ENCODE results near the gene CYP26B1. TPM values are rescaled to one million over a fixed set of nuclear protein-coding genes. Genes with fewer than 3 reads are reported as not detected.

The CYP26B1 gene
- total RNA-seq, 1 experiment from 2014 or later = 1.7 TPM

GRCh38 chr2:72155151-72155550 is 7.5 kb upstream of the CYP26B1 start:
- POLR2A ChIA-PET = no interaction called here

GRCh38 chr2:72154386-72154975 is 6.8 kb upstream of the CYP26B1 start:
- Mint-ChIP-seq H3K4me3 (ENCODE audit: unreplicated experiment) (no peak overlapping the region), H3K27me3 (ENCODE audit: insufficient read depth, unreplicated experiment) (peaks cover 12% of the 10 kb centered on the region), H3K9me3 (ENCODE audit: unreplicated experiment) (no peaks in the 10 kb centered on the region), H3K36me3 (ENCODE audit: insufficient read depth, unreplicated experiment) (no peaks in the 10 kb centered on the region), H3K27ac (ENCODE audit: unreplicated experiment) (no peak overlapping the region), H3K4me1 (ENCODE audit: low read depth, unreplicated experiment) (no peaks in the 10 kb centered on the region)
- intact Hi-C loops (cut with micrococcal nuclease; ENCODE audit: unreplicated experiment) = loop anchor here (5.0 kb wide), 2 partner anchors 282 to 542 kb away; no protein-coding TSS in a partner anchor
- ChIA-PET POLR2A (no interaction called here), CTCF (no interaction called here)
- no peak for TF ChIP-seq CTCF (IDR thresholded peaks at IDR 0.05; ENCODE audit: insufficient read depth in 1 of 2, low read depth in 1 of 2, low read length in 1 of 2, severe bottlenecking in 1 of 2, unreplicated experiment in 1 of 2)
- H3K27me3 ChIP-seq (replicated peaks; ENCODE audit: control insufficient read depth, insufficient read depth, low read length) = peaks cover 2% of the 10 kb centered on the region; the same call in 1 of the 2 replicates
- peaks cover 12% of the 10 kb centered on the region for H3K4me1 ChIP-seq
- no TSS peak for BruUV-seq (replicated peaks)
- H3K9me3 ChIP-seq = no peaks in the 10 kb centered on the region
- no peak overlapping the region for H3K4me3 ChIP-seq (ENCODE audit: low read depth, low read length)
- DNase-seq = no peak
- no peaks in the 10 kb centered on the region for H3K36me3 ChIP-seq (ENCODE audit: control insufficient read depth, insufficient read depth, low read length)

More at GRCh38 chr2:72155151-72155550, 7.5 kb upstream of the CYP26B1 start:
- Mint-ChIP-seq H3K4me1 (ENCODE audit: low read depth, unreplicated experiment) (no peaks in the 10 kb centered on the region), H3K9me3 (ENCODE audit: unreplicated experiment) (no peaks in the 10 kb centered on the region), H3K4me3 (ENCODE audit: unreplicated experiment) (no peak overlapping the region), H3K36me3 (ENCODE audit: insufficient read depth, unreplicated experiment) (no peaks in the 10 kb centered on the region), H3K27me3 (ENCODE audit: insufficient read depth, unreplicated experiment) (peaks cover 8% of the 10 kb centered on the region), H3K27ac (ENCODE audit: unreplicated experiment) (no peak overlapping the region)
- CTCF ChIA-PET = interaction anchor here (0.6 kb wide), 1 partner anchor 21 kb away, joined by 3 read pairs; no protein-coding TSS in a partner anchor
- no TSS peak for BruUV-seq (replicated peaks)
- intact Hi-C loops (cut with micrococcal nuclease; ENCODE audit: unreplicated experiment) = no loop called here
- Histone ChIP-seq H3K36me3 (ENCODE audit: control insufficient read depth, insufficient read depth, low read length) (no peaks in the 10 kb centered on the region), H3K27me3 (replicated peaks; ENCODE audit: control insufficient read depth, insufficient read depth, low read length) (no peaks in the 10 kb centered on the region), H3K9me3 (no peaks in the 10 kb centered on the region), H3K4me1 (peaks cover 6% of the 10 kb centered on the region), H3K4me3 (ENCODE audit: low read depth, low read length) (no peak overlapping the region)
- DNase-seq = no peak
- TF ChIP-seq CTCF (IDR thresholded peaks at IDR 0.05; ENCODE audit: insufficient read depth in 1 of 2, low read depth in 1 of 2, low read length in 1 of 2, severe bottlenecking in 1 of 2, unreplicated experiment in 1 of 2) = no peak

GRCh38 chr2:72153924-72154323 is 6.3 kb upstream of the CYP26B1 start:
- no peak overlapping the region for H3K4me3 ChIP-seq (ENCODE audit: low read depth, low read length)
- no peak for DNase-seq
- no TSS peak for BruUV-seq (replicated peaks)

More at GRCh38 chr2:72153924-72154323, 6.3 kb upstream of the CYP26B1 start:
- Histone ChIP-seq H3K4me1 (peaks cover 17% of the 10 kb centered on the region), H3K27me3 (replicated peaks; ENCODE audit: control insufficient read depth, insufficient read depth, low read length) (peaks cover 6% of the 10 kb centered on the region), H3K36me3 (ENCODE audit: control insufficient read depth, insufficient read depth, low read length) (no peaks in the 10 kb centered on the region), H3K9me3 (no peaks in the 10 kb centered on the region)
- CTCF ChIA-PET = interaction anchor here (0.5 kb wide), 1 partner anchor 780 kb away, joined by 3 read pairs; no protein-coding TSS in a partner anchor
- intact Hi-C loops (cut with micrococcal nuclease; ENCODE audit: unreplicated experiment) = loop anchor here (5.0 kb wide), 2 partner anchors 282 to 542 kb away; no protein-coding TSS in a partner anchor
- no peak overlapping the region for H3K27ac Mint-ChIP-seq (ENCODE audit: unreplicated experiment)
- no peak overlapping the region for H3K4me3 Mint-ChIP-seq (ENCODE audit: unreplicated experiment)
- H3K4me1 Mint-ChIP-seq (ENCODE audit: low read depth, unreplicated experiment) = no peaks in the 10 kb centered on the region
- TF ChIP-seq CTCF (IDR thresholded peaks at IDR 0.05; ENCODE audit: insufficient read depth in 1 of 2, low read depth in 1 of 2, low read length in 1 of 2, severe bottlenecking in 1 of 2, unreplicated experiment in 1 of 2) = no peak
- H3K27me3 Mint-ChIP-seq (ENCODE audit: insufficient read depth, unreplicated experiment) = peaks cover 18% of the 10 kb centered on the region
- H3K9me3 Mint-ChIP-seq (ENCODE audit: unreplicated experiment) = no peaks in the 10 kb centered on the region
- POLR2A ChIA-PET = no interaction called here
- H3K36me3 Mint-ChIP-seq (ENCODE audit: insufficient read depth, unreplicated experiment) = no peaks in the 10 kb centered on the region
